ENCODE measurements around the gene APH1B.
"Not testable (repeated sequence)": the region's sequence is repeated elsewhere in the genome, so short reads cannot be mapped to it uniquely, and the experiment has no call there.

APH1B gene

GRCh38 chr15:63277038-63277892 lies at the start of gene APH1B:
APH1B (plus strand) TSS chr15:63277605; CDS start chr15:63277624, 19 bp downstream.
- DNase-seq (ENCODE audit: low spot score), result peak; percentile 79

- DNase-seq (ENCODE audit: low spot score), result no peak
Measured at GRCh38 chr15:63227689-63228088, 49.7 kb upstream of the APH1B start.

DNA sequence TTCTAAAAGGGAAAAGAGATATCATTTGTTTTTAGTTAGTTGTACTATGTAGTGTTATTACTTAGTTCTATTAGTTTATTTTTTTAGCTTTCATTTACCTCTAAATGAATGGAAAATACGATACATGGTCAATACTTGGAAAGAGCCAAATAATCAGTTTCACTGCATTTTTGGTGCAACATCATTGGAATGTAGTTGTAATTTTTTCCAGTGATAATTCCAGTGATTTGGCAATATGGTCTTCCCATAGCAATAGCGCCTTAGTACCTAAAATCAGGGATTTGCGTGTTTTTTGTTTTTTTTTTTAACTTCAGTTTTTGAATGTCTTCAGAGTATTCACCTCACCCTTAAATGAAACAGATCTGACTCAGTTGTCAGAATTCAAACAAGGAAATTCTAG lies 46.2 kb upstream of the APH1B start:
- no peak for DNase-seq (ENCODE audit: low spot score)

DNA sequence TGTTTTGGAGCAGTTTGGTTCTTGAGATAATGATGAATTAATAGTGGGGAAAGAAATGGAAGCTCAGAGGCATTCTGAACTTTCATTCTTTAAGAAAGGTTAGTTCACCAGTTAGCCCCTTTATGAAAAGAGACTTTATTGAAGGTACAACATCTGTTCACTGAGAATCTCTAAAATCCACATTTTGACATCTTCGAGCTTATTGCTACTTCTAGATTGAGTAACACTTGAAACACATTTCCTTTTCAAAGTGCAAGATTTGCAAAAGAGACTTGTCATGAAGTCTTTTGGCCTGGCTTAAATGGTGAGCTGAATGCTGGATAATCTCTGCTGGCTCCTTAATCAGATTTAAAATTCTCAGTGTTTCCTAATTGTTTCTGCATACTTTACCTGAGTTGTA lies 45.7 kb upstream of the APH1B start:
- no peak for DNase-seq (ENCODE audit: low spot score)

- DNase-seq (ENCODE audit: low spot score), result no peak
Measured at GRCh38 chr15:63232405-63232804, 45.0 kb upstream of the APH1B start.

DNA sequence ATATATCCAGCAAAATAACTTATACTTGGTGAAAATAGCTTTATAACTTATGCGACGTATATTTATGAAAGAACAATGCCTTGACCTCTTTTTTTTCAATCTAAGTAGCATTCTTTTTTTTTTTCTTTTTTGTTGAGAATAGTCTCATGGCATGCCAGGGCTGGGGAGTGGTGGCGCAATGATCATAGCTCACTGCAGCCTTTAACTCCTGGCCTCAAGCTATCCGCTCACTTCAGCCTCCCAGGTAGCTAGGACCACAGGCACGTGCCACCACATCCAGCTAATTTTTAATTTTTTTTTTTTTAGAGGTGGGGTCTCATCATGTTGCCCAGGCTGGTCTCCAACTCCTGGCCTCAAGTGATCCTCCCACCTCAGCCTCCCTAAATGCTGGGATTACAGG lies 44.5 kb upstream of the APH1B start:
- DNase-seq (ENCODE audit: low spot score), result no peak

GRCh38 chr15:63233667-63234423 lies 43.6 kb upstream of the APH1B start:
- no peak for DNase-seq (ENCODE audit: low spot score)

- peak; percentile 42 for DNase-seq (ENCODE audit: low spot score)
Measured at GRCh38 chr15:63234451-63234870, 42.9 kb upstream of the APH1B start.

DNA sequence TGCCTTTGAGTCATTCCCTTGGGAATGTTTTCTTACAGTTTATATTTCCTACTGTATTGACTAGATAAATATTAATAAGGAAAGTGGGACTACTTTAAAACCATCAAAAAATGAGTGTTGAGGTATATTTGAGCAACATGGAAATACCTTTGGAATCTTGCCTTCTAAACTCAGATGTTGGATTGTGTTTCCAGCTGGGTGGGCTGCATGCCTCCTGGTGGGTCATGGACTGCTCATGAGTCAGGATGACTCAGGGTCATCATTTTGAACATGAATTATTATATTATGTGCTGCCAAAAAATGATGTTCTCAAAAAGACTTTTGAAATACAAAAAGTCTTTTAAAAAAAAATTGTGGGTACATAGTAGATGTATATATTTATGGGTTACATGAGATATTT lies 41.1 kb upstream of the APH1B start:
- DNase-seq (ENCODE audit: low spot score), result no peak

GRCh38 chr15:63237086-63237485 lies 40.3 kb upstream of the APH1B start:
- DNase-seq (ENCODE audit: low spot score), result not testable (repeated sequence)

DNA sequence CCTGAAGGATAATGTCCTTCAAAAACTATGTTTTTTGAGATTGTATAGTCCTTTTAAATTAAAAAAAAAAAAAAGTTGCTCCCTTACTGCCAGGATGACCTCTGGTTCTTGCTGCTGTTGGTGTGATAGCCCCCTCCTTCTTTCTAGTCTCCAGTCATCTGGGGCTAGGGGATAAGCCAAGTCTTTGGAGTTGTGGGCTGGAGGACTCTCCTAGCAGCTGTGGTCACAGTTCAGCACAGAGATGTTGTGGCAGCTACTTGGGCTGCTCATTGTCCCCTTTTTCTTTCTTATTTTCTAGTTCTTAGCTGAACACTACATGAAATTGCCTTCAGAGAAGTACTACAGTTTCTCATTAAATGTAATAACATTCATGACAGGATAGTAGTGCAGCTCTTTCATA lies 39.2 kb upstream of the APH1B start:
- no peak for DNase-seq (ENCODE audit: low spot score)

- DNase-seq (ENCODE audit: low spot score), result no peak
Measured at GRCh38 chr15:63238796-63239195, 38.6 kb upstream of the APH1B start.

- no peak for DNase-seq (ENCODE audit: low spot score)
Measured at GRCh38 chr15:63240109-63240508, 37.3 kb upstream of the APH1B start.

DNA sequence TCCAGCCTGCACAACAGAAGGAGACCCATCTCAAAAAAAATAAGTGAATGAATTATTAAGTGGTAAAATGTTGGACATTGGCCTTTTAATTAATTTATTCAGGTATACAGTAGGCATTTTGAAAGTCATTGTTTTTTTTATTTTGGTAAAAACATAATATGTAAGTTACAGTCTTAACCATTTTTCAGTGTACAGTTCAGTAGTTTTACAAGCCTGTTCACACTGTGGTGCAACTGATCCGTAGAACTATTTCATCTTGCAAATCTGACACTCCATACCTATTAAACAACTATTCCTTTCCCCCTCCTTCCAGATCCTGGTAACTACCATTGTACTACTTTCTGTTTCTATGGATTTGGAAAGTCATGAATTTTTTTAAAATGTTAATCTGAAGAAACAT lies 36.1 kb upstream of the APH1B start:
- no peak for DNase-seq (ENCODE audit: low spot score)

DNA sequence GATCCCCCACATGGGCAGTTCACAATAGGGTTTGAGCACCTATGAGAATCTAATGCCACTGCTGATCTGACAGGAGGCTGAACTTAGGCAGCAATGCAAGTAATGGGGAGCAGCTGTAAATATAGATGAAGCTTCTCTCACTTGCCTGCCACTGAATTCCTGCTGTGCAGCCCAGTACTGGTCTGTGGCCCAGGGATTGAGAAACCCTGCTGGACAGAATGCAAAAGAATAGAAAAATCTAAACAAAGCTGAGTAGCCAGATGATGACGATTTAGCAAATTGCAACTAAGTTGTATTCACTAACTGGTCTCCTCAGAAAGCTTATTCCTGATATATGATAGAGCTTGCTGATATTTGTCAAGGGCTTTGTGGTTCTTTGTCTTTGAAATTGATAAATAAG lies 34.3 kb upstream of the APH1B start:
- no peak for DNase-seq (ENCODE audit: low spot score)

GRCh38 chr15:63243776-63244175 lies 33.6 kb upstream of the APH1B start:
- no peak for DNase-seq (ENCODE audit: low spot score)

DNA sequence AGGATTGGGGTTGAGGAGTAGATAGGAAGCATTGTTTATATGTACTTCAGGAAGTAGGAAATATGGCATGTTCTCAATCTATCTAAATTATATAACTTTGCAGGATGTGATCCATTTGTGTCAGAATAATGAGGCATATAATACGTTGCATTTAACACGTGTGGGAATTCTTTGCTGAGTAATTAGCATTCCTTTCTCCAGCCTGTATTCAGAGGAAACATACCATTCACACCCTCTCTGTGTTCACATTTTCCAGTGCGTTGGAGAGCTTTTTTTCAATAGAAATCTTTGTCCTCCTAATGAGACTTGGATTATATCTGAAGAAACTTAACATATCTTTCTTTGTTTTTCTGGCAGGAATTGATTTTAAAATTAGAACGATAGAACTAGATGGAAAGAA lies 33.0 kb upstream of the APH1B start:
- no peak for DNase-seq (ENCODE audit: low spot score)

DNA sequence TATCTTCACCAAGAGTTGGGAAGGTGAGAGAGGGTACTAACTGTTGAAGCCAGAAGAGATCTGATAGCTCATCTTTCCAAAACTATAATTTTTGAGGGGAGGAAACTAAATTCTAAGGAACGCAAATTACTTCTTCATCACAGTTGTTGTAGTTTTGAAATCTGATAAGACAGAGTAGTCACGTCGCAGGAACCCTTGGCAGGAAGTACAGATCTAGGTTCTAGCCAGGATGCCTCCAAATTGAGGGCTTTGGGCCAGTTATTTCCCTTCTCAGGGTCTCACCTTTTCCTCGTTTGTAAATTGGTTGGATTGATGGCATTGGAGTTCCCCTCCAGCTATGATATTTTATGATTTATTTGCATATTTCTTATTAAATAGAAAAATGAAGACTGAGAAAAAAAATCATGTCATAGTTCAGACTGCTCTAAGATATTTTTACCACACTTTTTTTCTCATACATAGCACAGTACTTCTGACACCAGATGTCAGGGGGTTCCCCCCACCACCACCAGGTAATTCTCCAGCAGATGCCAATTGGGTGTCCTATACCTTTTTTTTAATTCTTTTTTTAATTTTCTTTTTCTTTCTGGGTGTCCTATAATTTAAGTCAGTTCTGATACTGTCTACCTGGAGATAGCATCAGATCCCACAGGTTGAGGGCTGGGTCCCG lies 32.3 kb upstream of the APH1B start:
- DNase-seq (ENCODE audit: low spot score), result no peak

DNA sequence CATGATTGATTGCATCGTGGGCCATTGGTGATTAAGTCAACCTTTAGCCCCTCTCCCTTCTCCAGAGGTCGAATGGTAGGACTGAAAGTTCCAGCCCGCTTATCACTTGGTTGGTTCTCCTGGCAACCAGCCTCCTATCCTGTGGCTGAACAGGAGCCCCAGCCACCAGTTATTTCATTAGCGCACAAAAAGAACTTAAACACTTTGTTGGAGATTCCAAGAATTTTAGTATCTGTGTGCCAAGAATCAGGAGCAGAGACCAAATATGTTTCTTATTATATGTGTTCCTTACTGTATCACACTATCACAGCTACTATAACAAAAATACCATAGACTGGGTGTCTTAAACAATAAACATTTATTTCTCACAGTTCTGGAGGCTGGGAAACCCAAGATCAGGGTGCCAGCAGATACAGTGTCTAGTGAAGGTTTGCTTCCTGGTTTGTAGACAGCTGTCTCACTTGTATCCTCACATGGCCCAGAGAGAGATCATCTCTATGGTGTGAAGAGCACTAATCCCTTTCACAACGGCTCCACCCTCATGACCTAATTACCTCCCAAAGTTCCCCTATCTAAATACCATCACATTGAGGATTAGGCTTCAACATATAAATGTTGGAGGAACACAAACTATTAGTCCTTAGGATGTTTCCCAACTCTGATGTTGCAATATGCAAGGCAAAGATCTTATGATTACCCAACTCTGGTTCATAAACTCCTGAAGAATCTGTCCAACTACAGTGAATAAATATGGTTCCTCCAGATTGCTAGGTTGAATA lies 30.5 kb upstream of the APH1B start:
- DNase-seq (ENCODE audit: low spot score), result no peak

DNA sequence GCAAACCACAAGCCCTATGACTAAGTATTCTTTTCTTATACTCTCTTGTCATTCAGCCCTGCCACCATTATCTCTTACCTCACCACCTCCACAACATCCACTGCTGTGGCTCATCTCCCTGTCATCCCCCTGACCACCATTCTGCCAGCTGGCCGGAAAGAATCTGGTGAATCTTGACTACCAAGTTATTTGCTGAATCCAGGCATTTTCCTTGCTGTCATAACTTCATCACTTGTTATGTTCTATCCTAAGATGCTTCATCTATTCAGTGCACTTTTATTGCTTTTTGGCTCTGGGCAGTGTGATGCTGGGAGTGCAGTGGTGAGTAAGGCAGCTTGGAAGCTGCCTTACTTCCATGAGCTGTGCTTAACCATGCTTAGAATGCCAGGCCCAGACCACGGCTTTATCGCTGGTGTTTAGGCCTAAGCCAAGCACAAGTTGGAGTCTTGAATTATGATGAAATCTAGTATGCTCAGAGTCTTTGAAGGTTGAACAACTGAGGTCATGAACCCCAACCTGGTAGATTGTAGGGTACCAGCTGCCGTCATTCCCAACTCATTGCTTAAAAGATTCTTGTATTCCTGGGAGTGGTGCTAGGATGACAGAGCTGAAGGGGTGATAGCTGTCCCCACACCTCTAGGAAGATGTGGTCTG lies 27.0 kb upstream of the APH1B start:
- DNase-seq (ENCODE audit: low spot score), result no peak

DNA sequence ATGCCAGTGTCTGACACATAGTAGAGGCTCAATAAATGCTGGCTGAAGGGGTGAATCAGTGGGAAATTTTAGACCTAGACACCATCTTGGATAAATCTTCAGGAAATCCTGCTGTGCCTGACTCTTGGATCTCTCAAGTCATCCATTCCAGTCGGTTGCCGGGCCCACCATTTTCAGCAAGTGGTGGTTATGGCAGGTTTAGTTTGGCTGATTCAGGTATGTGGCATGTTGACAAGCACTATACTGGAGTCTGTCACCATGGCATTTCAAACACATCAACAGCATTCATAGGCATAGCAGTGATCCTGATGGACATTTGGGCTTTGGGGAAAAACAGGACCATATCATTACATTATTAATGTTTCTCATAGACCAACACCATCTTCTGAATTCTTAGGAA lies 25.7 kb upstream of the APH1B start:
- no peak for DNase-seq (ENCODE audit: low spot score)
